ENCODE results near the gene IFNL4.

- TF ChIP-seq ZNF274 (IDR thresholded peaks at IDR 0.05; ENCODE audit: low read depth, low read length) (no peak), SUZ12 (IDR thresholded peaks at IDR 0.05; ENCODE audit: extremely low read depth, insufficient read depth, insufficient read length) (no peak)
Measured at GRCh38 chr19:39200066-39200802, 48.4 kb downstream of the IFNL4 start.
